Lower leg skin (tissue), 3 donors: Measurements from ENCODE around the gene DLG2.

ENCODE experiments used
- POLR2A ChIP-seq, 2 donors: fragments of 450-650 bp; IDR thresholded peaks; one replicate each; pipeline ENCODE4 v1.6.1; 2016 to 2017; ENCODE audit warnings: antibody characterized with exemption in 2 of 2, mild to moderate bottlenecking in 1 of 2, moderate library complexity in 1 of 2
- TF ChIP-seq, protein P1 (sequence below), 3 donors: fragments of 450-650 bp; IDR thresholded peaks; one replicate each; pipeline ENCODE4 v1.5.1; 2016; ENCODE audit warnings: antibody characterized with exemption in 3 of 3, mild to moderate bottlenecking in 3 of 3, moderate library complexity in 2 of 3

GRCh38 chr11:85236211-85236610 lies 390.9 kb downstream of the DLG2 start:
- TF ChIP-seq, protein P1, sequence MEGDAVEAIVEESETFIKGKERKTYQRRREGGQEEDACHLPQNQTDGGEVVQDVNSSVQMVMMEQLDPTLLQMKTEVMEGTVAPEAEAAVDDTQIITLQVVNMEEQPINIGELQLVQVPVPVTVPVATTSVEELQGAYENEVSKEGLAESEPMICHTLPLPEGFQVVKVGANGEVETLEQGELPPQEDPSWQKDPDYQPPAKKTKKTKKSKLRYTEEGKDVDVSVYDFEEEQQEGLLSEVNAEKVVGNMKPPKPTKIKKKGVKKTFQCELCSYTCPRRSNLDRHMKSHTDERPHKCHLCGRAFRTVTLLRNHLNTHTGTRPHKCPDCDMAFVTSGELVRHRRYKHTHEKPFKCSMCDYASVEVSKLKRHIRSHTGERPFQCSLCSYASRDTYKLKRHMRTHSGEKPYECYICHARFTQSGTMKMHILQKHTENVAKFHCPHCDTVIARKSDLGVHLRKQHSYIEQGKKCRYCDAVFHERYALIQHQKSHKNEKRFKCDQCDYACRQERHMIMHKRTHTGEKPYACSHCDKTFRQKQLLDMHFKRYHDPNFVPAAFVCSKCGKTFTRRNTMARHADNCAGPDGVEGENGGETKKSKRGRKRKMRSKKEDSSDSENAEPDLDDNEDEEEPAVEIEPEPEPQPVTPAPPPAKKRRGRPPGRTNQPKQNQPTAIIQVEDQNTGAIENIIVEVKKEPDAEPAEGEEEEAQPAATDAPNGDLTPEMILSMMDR (IDR thresholded peaks at IDR 0.05) = no peak
- TF ChIP-seq POLR2A (IDR thresholded peaks at IDR 0.05) = no peak
